GM18907 (cell line): Measurements from ENCODE around the gene KRTAP5-9.
"Not testable (repeated sequence)": the region's sequence is repeated elsewhere in the genome, so short reads cannot be mapped to it uniquely, and the experiment has no call there.

Experiments used
- ATAC-seq: cut with Tn5 transposase; IDR thresholded peaks from one replicate; pipeline ENCODE4 v1.9.1; 2021; ENCODE audit warnings: mild to moderate bottlenecking, moderate library complexity; ENCODE audit not compliant: unreplicated experiment

The KRTAP5-9 gene

DNA sequence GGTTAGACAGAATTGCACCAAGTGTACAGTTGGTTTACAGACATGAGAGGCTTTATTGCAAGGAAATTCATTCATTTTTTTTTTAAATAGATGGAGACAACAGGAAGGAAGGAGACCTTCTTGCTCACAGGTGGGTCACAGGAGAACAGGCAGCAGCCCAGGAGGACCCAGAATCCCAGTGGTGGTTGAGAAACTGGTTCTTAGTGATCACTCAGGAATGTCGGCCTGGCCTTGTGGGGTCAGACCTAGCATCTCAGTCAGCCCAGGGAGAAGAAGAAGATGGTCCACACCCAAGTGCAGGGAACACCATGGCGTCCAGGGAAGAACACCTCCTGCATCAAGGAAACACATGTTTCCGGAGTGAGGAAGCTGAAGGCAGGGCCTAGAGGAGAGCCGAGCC is 33.6 kb downstream of the KRTAP5-9 start:
- ATAC-seq, result no peak

DNA sequence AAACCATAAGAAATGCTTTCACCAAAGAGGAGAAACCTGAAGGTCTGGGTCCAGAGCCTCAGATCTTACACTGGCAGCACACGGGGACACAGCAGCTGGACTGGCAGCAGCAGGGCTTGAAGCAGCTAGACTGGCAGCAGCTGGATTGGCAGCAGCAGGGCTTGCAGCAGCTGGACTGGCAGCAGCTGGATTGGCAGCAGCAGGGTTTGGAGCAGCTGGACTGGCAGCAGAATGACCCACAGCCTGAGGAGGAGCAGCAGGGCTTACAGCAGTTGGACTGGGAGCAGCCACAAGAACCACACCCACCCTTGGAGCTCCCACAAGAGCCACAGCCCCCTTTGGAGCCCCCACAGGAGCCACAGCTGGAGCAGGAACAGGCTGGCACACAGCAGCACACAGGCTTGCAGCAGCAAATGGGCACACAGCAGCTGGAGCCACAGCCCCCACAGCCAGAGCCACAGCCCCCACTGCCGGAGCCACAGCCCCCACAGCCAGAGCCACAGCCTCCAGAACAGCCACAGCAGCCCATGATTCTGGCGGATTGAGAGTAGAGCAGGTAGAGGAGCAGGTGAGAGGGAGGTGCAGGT is 34.2 kb downstream of the KRTAP5-9 start, which contains the start of gene KRTAP5-11:
Gene KRTAP5-11, minus strand, starts transcription at position 567 of the 587 bp plus-strand sequence. Its CDS starts 38 bp downstream, at position 529.
- no peak for ATAC-seq

DNA sequence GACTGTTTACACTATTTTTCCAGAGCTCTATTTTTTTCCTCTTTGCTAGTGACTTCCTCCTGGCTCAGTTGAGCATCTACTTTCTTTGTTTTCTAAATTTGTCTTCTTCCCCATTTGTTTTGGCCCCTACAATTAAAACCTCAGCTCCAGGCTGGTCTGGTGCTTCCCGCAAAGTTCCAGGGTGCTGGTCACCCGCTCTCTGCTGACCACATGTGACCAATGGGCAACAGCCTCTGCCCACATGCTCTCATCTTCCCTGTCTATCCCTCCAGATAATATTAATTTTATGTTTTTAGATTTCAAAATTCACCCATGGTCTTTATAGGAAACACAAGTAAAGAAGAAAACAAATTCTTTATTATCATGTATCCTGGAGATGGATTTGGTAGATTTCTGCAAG is 34.7 kb downstream of the KRTAP5-9 start:
- not testable (repeated sequence) for ATAC-seq

DNA sequence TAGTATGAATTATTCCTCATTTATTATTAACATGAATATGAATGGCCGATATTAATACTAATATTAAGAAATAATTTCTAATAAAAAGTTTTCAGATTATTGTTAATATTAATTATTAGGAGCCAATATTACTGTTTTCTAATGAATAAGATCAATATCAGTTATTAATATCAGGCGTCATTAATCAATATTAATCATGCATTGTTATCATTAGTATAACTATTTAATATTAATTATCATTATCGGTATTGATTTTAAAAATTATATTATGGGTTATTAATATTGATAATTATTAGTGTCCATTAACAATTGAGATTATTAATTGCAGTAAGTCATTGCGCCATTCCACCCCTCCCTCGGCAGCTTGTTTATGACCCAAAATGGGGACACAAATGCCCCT is 37.5 kb downstream of the KRTAP5-9 start:
- not testable (repeated sequence) for ATAC-seq

DNA sequence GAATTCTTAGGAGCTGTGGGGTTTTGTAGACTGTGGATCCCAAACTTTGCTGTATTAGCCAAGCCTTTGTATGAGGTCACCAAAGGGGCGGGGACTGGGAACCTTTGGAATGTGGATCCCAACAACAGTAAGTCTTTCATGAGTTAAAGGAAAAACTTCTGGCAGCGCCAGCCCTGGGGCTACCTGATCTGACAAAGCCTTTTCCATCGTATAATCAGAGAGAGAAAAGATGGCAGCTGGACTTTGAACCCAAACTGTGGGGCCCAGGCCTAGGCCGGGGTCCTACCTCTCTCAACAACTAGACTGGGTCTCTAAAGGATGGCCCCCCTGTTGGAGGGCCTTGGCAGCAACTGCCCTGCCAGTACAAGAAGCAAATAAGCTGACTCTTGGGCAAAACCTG is 40.1 kb downstream of the KRTAP5-9 start:
- ATAC-seq, result not testable (repeated sequence)

DNA sequence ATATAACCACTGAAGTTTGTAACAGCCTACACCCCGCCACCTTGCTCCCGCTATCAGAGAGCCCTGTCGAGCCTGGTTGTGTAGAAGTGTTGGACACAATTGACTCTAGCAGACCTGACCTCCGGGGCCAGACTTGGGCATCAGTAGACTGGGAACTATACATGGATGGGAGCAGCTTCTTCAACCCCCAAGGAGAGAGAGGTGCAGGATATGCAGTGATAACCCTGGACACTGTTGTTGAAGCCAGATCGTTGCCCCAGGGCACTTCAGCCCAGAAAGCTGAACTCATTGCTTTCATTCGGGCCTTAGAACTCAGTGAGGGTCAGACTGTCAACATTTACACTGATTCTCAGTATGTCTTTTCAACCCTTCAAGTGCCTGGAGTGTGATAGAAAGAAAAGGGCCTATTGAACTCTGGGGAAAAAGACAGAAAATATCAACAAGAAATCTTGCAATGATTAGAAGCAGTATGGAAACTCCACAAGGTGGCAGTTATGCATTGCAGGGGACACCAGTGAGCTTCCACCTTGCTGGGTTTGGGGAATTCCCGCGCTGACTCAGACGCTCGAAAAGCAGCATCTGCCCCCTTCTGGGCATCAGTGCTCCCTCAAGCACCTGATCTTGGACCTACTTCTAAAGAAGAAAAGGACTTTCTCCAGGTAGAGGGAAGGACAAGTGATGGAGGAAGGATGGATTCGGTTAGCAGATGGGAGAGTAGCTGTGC is 40.8 kb downstream of the KRTAP5-9 start:
- not testable (repeated sequence) for ATAC-seq

DNA sequence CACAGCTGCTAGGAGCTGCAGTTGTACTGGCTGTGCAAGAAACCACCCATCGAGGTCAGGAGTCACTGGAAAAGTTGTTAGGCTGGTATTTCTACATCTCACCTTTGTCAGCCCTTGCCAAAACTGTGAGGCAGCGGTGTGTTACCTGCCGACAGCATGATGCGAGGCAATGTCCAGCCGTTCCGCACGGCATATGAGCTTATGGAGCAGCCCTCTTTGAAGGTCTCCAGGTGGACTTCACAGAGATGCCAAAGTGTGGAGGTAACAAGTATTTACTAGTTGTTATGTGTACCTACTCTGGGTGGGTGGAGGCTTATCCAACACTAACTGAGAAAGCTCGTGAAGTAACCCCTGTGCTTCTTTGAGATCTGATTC is 41.3 kb downstream of the KRTAP5-9 start:
- not testable (repeated sequence) for ATAC-seq
